Adrenal gland (tissue), 5 donors: Measurements from ENCODE around the gene SORD.

ENCODE experiments used
- CTCF ChIP-seq, 6 experiments: fragments of 450-650 bp in 4 of 6; fragments of 200-600 bp in 2 of 6; sonication (generic) in 1 of 6; IDR thresholded peaks; 1 replicate in 5 of 6; 2 replicates in 1 of 6; pipeline versions ENCODE4 v1.5.1 to v1.8.0; 2016 to 2021; ENCODE audit warnings: antibody characterized with exemption in 6 of 6, mild to moderate bottlenecking in 2 of 6, moderate library complexity in 1 of 6
- POLR2A ChIP-seq, 2 donors: fragments of 450-650 bp; IDR thresholded peaks; one replicate each; pipeline ENCODE4 v1.6.1; 2017; ENCODE audit warnings: antibody characterized with exemption in 2 of 2, mild to moderate bottlenecking in 2 of 2, moderate library complexity in 1 of 2
- donor health status: DM: no; HTN: no; CAD: no.

GRCh38 chr15:45123397-45123796, 100.4 kb downstream of the SORD start:
- no peak for TF ChIP-seq CTCF (IDR thresholded peaks at IDR 0.05)
- TF ChIP-seq POLR2A (IDR thresholded peaks at IDR 0.05), result no peak
